ENCODE data around the gene CLCN6. TPM values are rescaled to one million over a fixed set of nuclear protein-coding genes. Genes with fewer than 3 reads are reported as not detected.

CLCN6 gene
- total RNA-seq, 1 experiment from 2014 or later = 6.1 TPM

DNA sequence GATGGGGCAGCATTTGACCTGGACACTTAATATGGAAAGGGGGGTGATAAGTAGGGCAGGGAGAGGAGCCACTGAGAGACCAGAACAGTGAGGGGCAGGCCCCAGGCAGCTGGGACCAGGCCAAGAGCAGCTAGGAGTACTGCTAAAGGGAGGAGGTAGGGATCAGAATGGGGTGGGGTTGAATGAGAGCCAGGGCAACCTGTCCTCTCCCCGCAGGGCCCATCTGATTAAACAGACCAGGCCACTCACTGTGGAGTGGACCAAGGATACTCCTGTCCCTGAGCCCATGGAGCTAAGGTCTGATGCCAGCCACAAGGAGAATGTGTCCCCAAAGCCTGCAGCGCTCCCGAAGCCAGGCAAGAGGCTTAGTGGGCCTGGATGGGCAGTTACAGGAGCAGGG, 41.9 kb upstream of the CLCN6 start:
- BruUV-seq (replicated peaks) = no TSS peak
- Histone ChIP-seq H3K4me3 (ENCODE audit: low read length) (no peak overlapping the region), H3K9ac (ENCODE audit: low read length) (no peak overlapping the region), H3K36me3 (ENCODE audit: low read depth, low read length) (no peaks in the 10 kb centered on the region), H4K20me1 (ENCODE audit: low read length) (no peaks in the 10 kb centered on the region), H3K9me3 (ENCODE audit: low read length) (no peaks in the 10 kb centered on the region), H3K4me1 (ENCODE audit: insufficient read depth, low read length) (no peaks in the 10 kb centered on the region), H3K79me2 (ENCODE audit: low read length) (no peaks in the 10 kb centered on the region), H3K27me3 (ENCODE audit: low read length) (no peaks in the 10 kb centered on the region), H3F3A (ENCODE audit: low read length, unreplicated experiment) (no peaks in the 10 kb centered on the region), H3K9me2 (replicated peaks; ENCODE audit: low read length) (no peaks in the 10 kb centered on the region), H3K27ac (ENCODE audit: low read length) (no peak overlapping the region), H3K4me2 (ENCODE audit: low read length) (no peak overlapping the region), H2AFZ (ENCODE audit: low read length) (no peak overlapping the region)
- POLR2A ChIA-PET (ENCODE audit: unreplicated experiment) = no interaction called here
- intact Hi-C loops (cut with micrococcal nuclease) = no loop called here
- CTCF ChIA-PET = no interaction called here
- DNase-seq (no peak), ATAC-seq (no peak)
- TF ChIP-seq EZH2 (IDR thresholded peaks at IDR 0.05; ENCODE audit: low read length, unreplicated experiment) (no peak), EZH2phosphoT487 (IDR thresholded peaks at IDR 0.05; ENCODE audit: borderline replicate concordance, low read length) (no peak)
- TF ChIP-seq, protein P1, sequence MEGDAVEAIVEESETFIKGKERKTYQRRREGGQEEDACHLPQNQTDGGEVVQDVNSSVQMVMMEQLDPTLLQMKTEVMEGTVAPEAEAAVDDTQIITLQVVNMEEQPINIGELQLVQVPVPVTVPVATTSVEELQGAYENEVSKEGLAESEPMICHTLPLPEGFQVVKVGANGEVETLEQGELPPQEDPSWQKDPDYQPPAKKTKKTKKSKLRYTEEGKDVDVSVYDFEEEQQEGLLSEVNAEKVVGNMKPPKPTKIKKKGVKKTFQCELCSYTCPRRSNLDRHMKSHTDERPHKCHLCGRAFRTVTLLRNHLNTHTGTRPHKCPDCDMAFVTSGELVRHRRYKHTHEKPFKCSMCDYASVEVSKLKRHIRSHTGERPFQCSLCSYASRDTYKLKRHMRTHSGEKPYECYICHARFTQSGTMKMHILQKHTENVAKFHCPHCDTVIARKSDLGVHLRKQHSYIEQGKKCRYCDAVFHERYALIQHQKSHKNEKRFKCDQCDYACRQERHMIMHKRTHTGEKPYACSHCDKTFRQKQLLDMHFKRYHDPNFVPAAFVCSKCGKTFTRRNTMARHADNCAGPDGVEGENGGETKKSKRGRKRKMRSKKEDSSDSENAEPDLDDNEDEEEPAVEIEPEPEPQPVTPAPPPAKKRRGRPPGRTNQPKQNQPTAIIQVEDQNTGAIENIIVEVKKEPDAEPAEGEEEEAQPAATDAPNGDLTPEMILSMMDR (conservative IDR thresholded peaks at IDR 0.05; ENCODE audit: low read depth, low read length) = no peak

DNA sequence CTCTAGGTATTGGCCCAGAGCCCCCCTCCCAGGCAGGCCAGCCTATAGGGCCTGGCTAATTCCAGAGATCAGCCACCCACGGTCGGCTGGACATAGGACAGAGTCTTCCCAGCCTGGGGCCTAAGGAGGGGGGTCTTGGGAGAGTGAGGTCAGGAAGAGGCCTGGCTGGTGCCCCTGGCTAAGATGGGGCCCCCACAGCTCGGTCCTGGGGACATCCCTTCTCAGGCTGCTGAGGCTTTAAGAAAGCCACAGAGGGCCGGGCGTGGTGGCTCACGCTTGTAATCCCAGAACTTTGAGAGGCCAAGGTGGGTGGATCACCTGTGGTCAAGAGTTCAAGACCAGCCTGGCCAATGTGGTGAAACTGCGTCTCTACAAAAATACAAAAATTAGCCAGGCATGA, 41.5 kb upstream of the CLCN6 start:
- ATAC-seq (no peak), DNase-seq (no peak)
- intact Hi-C loops (cut with micrococcal nuclease) = no loop called here
- no peaks in the 10 kb centered on the region for H3K4me1 ChIP-seq (ENCODE audit: insufficient read depth, low read length)
- H3K79me2 ChIP-seq (ENCODE audit: low read length) = no peaks in the 10 kb centered on the region
- CTCF ChIA-PET = no interaction called here
- no peaks in the 10 kb centered on the region for H3K27me3 ChIP-seq (ENCODE audit: low read length)
- H3K9me2 ChIP-seq (replicated peaks; ENCODE audit: low read length) = no peaks in the 10 kb centered on the region
- BruUV-seq (replicated peaks) = no TSS peak
- H4K20me1 ChIP-seq (ENCODE audit: low read length) = no peaks in the 10 kb centered on the region
- no peak for TF ChIP-seq EZH2phosphoT487 (IDR thresholded peaks at IDR 0.05; ENCODE audit: borderline replicate concordance, low read length)
- TF ChIP-seq EZH2 (IDR thresholded peaks at IDR 0.05; ENCODE audit: low read length, unreplicated experiment) = no peak
- TF ChIP-seq, protein P1 (conservative IDR thresholded peaks at IDR 0.05; ENCODE audit: low read depth, low read length) = no peak
- H3F3A ChIP-seq (ENCODE audit: low read length, unreplicated experiment) = no peaks in the 10 kb centered on the region
- no peak overlapping the region for H3K4me3 ChIP-seq (ENCODE audit: low read length)
- H3K9me3 ChIP-seq (ENCODE audit: low read length) = no peaks in the 10 kb centered on the region
- no peaks in the 10 kb centered on the region for H3K36me3 ChIP-seq (ENCODE audit: low read depth, low read length)
- H3K4me2 ChIP-seq (ENCODE audit: low read length) = no peak overlapping the region
- no peak overlapping the region for H3K9ac ChIP-seq (ENCODE audit: low read length)
- H3K27ac ChIP-seq (ENCODE audit: low read length) = no peak overlapping the region
- POLR2A ChIA-PET (ENCODE audit: unreplicated experiment) = no interaction called here
- H2AFZ ChIP-seq (ENCODE audit: low read length) = no peak overlapping the region

DNA sequence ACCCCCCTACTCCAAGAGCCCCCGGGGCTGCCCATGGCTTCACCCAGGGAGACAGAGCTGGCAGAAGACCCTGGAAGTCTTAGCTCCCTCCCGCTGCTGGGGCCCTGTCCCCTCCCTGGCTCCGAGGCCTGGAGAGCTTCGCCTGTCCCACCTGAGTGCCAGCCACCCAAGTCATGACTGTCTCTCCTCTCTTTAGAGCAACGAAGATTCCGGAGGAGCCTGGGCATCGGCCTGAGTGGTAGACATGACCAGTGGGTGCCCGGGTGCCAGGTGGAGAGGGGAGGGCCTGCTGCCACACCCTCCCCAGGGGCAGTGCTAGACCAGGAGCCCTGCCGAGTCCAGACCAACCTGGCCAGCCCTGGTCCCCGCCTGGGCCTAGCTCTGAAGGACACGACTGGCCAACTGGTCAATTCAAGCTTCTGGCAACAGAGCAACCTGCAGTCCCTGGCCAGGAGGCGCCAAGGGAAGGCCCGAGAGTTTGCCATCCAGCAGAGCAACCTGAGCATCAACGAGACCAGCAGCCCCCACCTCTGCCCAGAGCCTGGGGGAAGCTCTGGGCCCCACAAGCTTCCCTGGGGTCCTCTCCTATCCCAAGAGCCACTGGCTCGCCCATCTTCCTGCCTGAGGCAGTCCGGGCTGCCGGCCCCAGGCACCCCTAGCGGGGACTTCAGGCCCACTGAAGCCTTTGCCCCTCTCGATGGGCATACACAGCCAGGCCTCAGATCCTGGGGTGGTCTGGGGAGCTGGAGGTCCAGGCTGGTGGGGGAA, 40.1 kb upstream of the CLCN6 start:
- Histone ChIP-seq H2AFZ (ENCODE audit: low read length) (no peak overlapping the region), H3K4me1 (ENCODE audit: insufficient read depth, low read length) (no peaks in the 10 kb centered on the region), H3K27ac (ENCODE audit: low read length) (no peak overlapping the region), H3K36me3 (ENCODE audit: low read depth, low read length) (no peaks in the 10 kb centered on the region), H3K4me3 (ENCODE audit: low read length) (no peak overlapping the region), H4K20me1 (ENCODE audit: low read length) (no peaks in the 10 kb centered on the region), H3K9me3 (ENCODE audit: low read length) (no peaks in the 10 kb centered on the region), H3K4me2 (ENCODE audit: low read length) (no peak overlapping the region), H3K9me2 (replicated peaks; ENCODE audit: low read length) (no peaks in the 10 kb centered on the region), H3K27me3 (ENCODE audit: low read length) (no peaks in the 10 kb centered on the region), H3K79me2 (ENCODE audit: low read length) (no peaks in the 10 kb centered on the region), H3F3A (ENCODE audit: low read length, unreplicated experiment) (no peaks in the 10 kb centered on the region), H3K9ac (ENCODE audit: low read length) (no peak overlapping the region)
- DNase-seq = no peak
- TF ChIP-seq, protein P1 (conservative IDR thresholded peaks at IDR 0.05; ENCODE audit: low read depth, low read length) = no peak
- TF ChIP-seq EZH2 (IDR thresholded peaks at IDR 0.05; ENCODE audit: low read length, unreplicated experiment) = no peak
- TF ChIP-seq EZH2phosphoT487 (IDR thresholded peaks at IDR 0.05; ENCODE audit: borderline replicate concordance, low read length) = no peak
- CTCF ChIA-PET = interaction anchor here (0.5 kb wide), 1 partner anchor 16 kb away, joined by 4 read pairs; no protein-coding TSS in a partner anchor
- POLR2A ChIA-PET (ENCODE audit: unreplicated experiment) = no interaction called here
- intact Hi-C loops (cut with micrococcal nuclease) = no loop called here
- no peak for ATAC-seq
- BruUV-seq (replicated peaks) = no TSS peak

Measured in PC-3 (cell line).